K562 (cell line): ENCODE results near the gene TRANK1. TPM values are rescaled to one million over a fixed set of nuclear protein-coding genes. Genes with fewer than 3 reads are reported as not detected.

ENCODE experiments used
- ARID2 ChIP-seq: fragments of 450-650 bp; IDR thresholded peaks from 2 replicates; pipeline ENCODE4 v1.6.1; 2017; ENCODE audit warnings: antibody characterized with exemption, mild to moderate bottlenecking
- CBX1 ChIP-seq: sonication (generic); IDR thresholded peaks from 2 replicates; pipeline ENCODE4 v1.6.1; 2016; ENCODE audit warnings: antibody characterized with exemption, low read depth, mild to moderate bottlenecking
- DMBX1 ChIP-seq: fragments of 250-450 bp; sonication (Bioruptor Pico); IDR thresholded peaks from 2 replicates; pipeline ENCODE4 v1.8.0; 2022; ENCODE audit warnings: inconsistent platforms, mild to moderate bottlenecking, moderate library complexity, borderline replicate concordance
- KDM4B ChIP-seq, 2 experiments: fragments of 450-650 bp in 1 of 2; sonication (generic) in 1 of 2; IDR thresholded peaks; 2 replicates each; pipeline ENCODE4 v1.6.1; 2016 to 2017; ENCODE audit warnings: borderline replicate concordance in 2 of 2, antibody characterized with exemption in 1 of 2, low read depth in 1 of 2, mild to moderate bottlenecking in 1 of 2
- MCM2 ChIP-seq: fragments of 450-650 bp; IDR thresholded peaks from 2 replicates; pipeline ENCODE4 v1.6.1; 2017; ENCODE audit warnings: low read depth, mild to moderate bottlenecking
- MTA1 ChIP-seq: fragments of 450-650 bp; IDR thresholded peaks from 2 replicates; pipeline ENCODE4 v1.6.1; 2017; ENCODE audit warnings: borderline replicate concordance
- PHF20 ChIP-seq: fragments of 450-650 bp; IDR thresholded peaks from 2 replicates; pipeline ENCODE4 v1.6.1; 2018; ENCODE audit not compliant: partially characterized antibody
- RAD51 ChIP-seq: fragments of 450-650 bp; IDR thresholded peaks from 2 replicates; pipeline ENCODE4 v1.7.1; 2016; ENCODE audit warnings: low read depth, mild to moderate bottlenecking, borderline replicate concordance
- SAP30 ChIP-seq: fragments of 200-600 bp; sonication (generic); IDR thresholded peaks from 2 replicates; pipeline ENCODE4 v1.6.1; 2012; ENCODE audit warnings: borderline replicate concordance, low read depth, mild to moderate bottlenecking, moderate library complexity, low read length, control low read depth, inconsistent platforms; ENCODE audit not compliant: insufficient read depth, poor library complexity, severe bottlenecking
- TAF7 ChIP-seq: fragments of 450-650 bp; IDR thresholded peaks from 2 replicates; pipeline ENCODE4 v1.6.1; 2016; ENCODE audit warnings: missing genetic modification characterization, missing compliant biosample characterization
- ZNF124 ChIP-seq: sonication (generic); formaldehyde crosslinking; IDR thresholded peaks from 2 replicates; pipeline ENCODE4 v1.8.1; 2022; ENCODE audit warnings: missing genetic modification reagents
- ZNF174 ChIP-seq: fragments of 250-450 bp; sonication (Bioruptor Pico); IDR thresholded peaks from 2 replicates; pipeline ENCODE4 v1.4.0; 2020; ENCODE audit warnings: mild to moderate bottlenecking
- ZNF184 ChIP-seq: sonication (generic); formaldehyde crosslinking; IDR thresholded peaks from 2 replicates; pipeline ENCODE4 v1.5.0; 2020; ENCODE audit warnings: missing genetic modification reagents
- ZNF232 ChIP-seq: sonication (generic); formaldehyde crosslinking; IDR thresholded peaks from 2 replicates; pipeline ENCODE4 v1.8.0; 2022; ENCODE audit warnings: mild to moderate bottlenecking, missing genetic modification reagents
- polyA plus RNA-seq, 8 experiments: library from polyadenylated mRNA; depleted of rRNA in 4 of 8; stranded (reverse) in 5 of 8; unstranded in 3 of 8; fragments of >200 nt; fragmentation: Nextera tagmentation in 2 of 8; fragmentation: Illumina TruSeq in 1 of 8; extraction: Ambion mirVana in 2 of 8; extraction: Trizol in 1 of 8; gene quantifications; 2 replicates each; pipeline versions ENCODE4 v1.2.1 to v1.2.3, GENCODE V29; 2011 to 2014; ENCODE audit warnings: inconsistent platforms in 1 of 8, missing spikeins in 1 of 8
- total RNA-seq, 7 experiments: library from RNA; depleted of rRNA in 6 of 7; stranded (reverse); fragments of >200 nt in 6 of 7; fragmentation: Illumina TruSeq in 2 of 7; extraction: Trizol in 2 of 7; gene quantifications; 2 replicates each; pipeline versions ENCODE4 v1.2.1 to v1.2.3, GENCODE V29; 2011 to 2021; ENCODE audit warnings: low replicate concordance in 1 of 7
- TF ChIP-seq, protein P1 (sequence below), 2 experiments: fragments of 450-650 bp; formaldehyde crosslinking in 1 of 2; IDR thresholded peaks; 2 replicates each; pipeline versions ENCODE4 v1.4.0 to v1.6.1; 2014 to 2020; ENCODE audit warnings: mild to moderate bottlenecking in 2 of 2, borderline replicate concordance in 1 of 2, low read depth in 1 of 2
- TF ChIP-seq, protein P2 (sequence below): fragments of 250-450 bp; sonication (Bioruptor Pico); IDR thresholded peaks from 2 replicates; pipeline ENCODE4 v1.8.0; 2022; ENCODE audit warnings: inconsistent platforms
- TF ChIP-seq, protein P3 (sequence below): fragments of 450-650 bp; IDR thresholded peaks from 2 replicates; pipeline ENCODE4 v1.6.1; 2017; ENCODE audit warnings: antibody characterized with exemption

Gene TRANK1
- total and polyA plus RNA-seq, 9 of the 15 experiments (the other 6 are each of a cell fraction or from before 2014, with no cell fraction given), result 0.41 to 5.3 (median 2.1) TPM

DNA sequence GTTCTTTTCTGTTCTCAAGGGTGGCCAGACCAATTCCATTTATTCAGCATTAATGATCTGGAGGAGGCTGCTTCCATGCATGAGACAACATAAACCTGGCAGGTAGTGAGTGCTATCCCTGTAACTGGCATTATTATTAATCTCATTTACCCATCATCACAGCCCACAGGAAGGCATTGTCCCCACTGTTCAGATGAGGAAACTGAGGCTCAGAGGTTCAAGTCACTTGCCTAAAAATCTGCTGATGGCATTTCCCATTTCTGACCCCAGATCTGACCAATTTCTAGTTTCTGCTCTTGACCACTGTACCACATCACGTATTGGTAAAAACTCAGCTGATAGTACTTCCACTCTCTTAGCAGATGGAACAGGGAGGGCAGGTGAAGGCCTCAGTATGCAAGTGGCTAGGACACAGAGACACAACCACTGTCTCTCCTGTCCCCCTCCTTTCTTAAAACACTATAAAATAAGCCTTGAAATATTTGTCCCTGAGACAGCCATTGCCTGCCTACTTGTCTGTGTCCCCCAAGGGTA is 36.1 kb downstream of the TRANK1 start (continued):
- TF ChIP-seq, protein P1, sequence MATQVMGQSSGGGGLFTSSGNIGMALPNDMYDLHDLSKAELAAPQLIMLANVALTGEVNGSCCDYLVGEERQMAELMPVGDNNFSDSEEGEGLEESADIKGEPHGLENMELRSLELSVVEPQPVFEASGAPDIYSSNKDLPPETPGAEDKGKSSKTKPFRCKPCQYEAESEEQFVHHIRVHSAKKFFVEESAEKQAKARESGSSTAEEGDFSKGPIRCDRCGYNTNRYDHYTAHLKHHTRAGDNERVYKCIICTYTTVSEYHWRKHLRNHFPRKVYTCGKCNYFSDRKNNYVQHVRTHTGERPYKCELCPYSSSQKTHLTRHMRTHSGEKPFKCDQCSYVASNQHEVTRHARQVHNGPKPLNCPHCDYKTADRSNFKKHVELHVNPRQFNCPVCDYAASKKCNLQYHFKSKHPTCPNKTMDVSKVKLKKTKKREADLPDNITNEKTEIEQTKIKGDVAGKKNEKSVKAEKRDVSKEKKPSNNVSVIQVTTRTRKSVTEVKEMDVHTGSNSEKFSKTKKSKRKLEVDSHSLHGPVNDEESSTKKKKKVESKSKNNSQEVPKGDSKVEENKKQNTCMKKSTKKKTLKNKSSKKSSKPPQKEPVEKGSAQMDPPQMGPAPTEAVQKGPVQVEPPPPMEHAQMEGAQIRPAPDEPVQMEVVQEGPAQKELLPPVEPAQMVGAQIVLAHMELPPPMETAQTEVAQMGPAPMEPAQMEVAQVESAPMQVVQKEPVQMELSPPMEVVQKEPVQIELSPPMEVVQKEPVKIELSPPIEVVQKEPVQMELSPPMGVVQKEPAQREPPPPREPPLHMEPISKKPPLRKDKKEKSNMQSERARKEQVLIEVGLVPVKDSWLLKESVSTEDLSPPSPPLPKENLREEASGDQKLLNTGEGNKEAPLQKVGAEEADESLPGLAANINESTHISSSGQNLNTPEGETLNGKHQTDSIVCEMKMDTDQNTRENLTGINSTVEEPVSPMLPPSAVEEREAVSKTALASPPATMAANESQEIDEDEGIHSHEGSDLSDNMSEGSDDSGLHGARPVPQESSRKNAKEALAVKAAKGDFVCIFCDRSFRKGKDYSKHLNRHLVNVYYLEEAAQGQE (IDR thresholded peaks at IDR 0.05; ENCODE audit: borderline replicate concordance), result no peak
- TF ChIP-seq, protein P1 (CRISPR knock-in tag; IDR thresholded peaks at IDR 0.05; ENCODE audit: low read depth), result no peak
- TF ChIP-seq PHF20 (no peak), ZNF124 (CRISPR knock-in tag) (no peak), DMBX1 (0 out of 2 replicates have a peak, but pooled peaks have one; percentile 5), TAF7 (tag) (no peak), ZNF232 (CRISPR knock-in tag) (no peak), ZNF184 (CRISPR knock-in tag) (no peak), RAD51 (no peak), SAP30 (peak; percentile 6), CBX1 (no peak), MCM2 (no peak), MTA1 (no peak), ZNF174 (CRISPR knock-in tag) (no peak), KDM4B (IDR thresholded peaks at IDR 0.05; ENCODE audit: borderline replicate concordance in 2 of 2, low read depth in 1 of 2) (no peak), ARID2 (no peak)
- TF ChIP-seq, protein P2, sequence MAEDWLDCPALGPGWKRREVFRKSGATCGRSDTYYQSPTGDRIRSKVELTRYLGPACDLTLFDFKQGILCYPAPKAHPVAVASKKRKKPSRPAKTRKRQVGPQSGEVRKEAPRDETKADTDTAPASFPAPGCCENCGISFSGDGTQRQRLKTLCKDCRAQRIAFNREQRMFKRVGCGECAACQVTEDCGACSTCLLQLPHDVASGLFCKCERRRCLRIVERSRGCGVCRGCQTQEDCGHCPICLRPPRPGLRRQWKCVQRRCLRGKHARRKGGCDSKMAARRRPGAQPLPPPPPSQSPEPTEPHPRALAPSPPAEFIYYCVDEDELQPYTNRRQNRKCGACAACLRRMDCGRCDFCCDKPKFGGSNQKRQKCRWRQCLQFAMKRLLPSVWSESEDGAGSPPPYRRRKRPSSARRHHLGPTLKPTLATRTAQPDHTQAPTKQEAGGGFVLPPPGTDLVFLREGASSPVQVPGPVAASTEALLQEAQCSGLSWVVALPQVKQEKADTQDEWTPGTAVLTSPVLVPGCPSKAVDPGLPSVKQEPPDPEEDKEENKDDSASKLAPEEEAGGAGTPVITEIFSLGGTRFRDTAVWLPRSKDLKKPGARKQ (CRISPR knock-in tag), result no peak
- TF ChIP-seq, protein P3, sequence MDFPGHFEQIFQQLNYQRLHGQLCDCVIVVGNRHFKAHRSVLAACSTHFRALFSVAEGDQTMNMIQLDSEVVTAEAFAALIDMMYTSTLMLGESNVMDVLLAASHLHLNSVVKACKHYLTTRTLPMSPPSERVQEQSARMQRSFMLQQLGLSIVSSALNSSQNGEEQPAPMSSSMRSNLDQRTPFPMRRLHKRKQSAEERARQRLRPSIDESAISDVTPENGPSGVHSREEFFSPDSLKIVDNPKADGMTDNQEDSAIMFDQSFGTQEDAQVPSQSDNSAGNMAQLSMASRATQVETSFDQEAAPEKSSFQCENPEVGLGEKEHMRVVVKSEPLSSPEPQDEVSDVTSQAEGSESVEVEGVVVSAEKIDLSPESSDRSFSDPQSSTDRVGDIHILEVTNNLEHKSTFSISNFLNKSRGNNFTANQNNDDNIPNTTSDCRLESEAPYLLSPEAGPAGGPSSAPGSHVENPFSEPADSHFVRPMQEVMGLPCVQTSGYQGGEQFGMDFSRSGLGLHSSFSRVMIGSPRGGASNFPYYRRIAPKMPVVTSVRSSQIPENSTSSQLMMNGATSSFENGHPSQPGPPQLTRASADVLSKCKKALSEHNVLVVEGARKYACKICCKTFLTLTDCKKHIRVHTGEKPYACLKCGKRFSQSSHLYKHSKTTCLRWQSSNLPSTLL, result no peak
